G401.6 (cell line): ENCODE data around the gene CEMIP.
"Not testable (repeated sequence)": the region's sequence is repeated elsewhere in the genome, so short reads cannot be mapped to it uniquely, and the experiment has no call there.

Experiments used
- FAIRE-seq: peaks from 2 replicates; lab custom pipeline; 2012; peaks lifted over from hg19 to GRCh38; lab: Jason Lieb, UNC

CEMIP gene

GRCh38 chr15:80761754-80762153, 17.4 kb upstream of the CEMIP start:
- FAIRE-seq: no peak

DNA sequence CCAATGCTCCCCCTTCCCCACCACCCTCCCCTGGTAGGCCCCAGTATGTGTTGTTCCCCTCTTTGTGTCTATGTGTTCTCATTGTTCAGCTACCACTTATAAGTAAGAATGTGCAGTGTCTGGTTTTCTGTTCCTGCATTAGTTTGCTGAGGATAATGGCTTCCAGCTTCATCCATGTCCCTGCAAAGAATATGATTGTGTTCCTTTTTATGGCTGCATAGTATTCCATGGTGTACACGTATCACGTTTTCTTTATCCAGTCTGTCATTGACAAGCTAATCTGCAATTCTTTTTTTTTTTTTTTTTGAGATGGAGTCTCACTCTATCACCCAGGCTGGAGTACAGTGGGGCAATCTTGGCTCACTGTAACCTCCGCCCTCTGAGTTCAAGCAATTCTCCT, 15.9 kb upstream of the CEMIP start:
- not testable (repeated sequence) for FAIRE-seq

DNA sequence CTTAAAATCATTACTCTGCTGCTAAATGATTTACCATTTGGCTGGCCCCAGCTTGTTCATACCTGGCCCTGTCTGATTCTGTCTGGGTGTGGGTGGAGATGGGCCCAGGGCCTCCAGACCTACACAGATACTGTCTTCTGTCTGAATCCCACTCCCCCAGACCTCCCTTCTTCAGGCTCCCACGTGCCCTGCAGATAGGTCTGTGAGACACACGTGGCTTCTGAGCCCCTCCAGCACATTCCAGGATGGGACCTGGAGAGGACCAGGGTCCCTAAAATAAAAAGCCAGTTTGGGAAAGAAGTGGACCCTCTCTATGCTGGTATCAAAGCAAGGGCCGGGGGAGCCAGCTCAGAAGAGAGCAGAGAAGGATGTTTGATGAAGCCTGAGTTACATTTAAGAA, 14.6 kb upstream of the CEMIP start:
- no peak for FAIRE-seq

DNA sequence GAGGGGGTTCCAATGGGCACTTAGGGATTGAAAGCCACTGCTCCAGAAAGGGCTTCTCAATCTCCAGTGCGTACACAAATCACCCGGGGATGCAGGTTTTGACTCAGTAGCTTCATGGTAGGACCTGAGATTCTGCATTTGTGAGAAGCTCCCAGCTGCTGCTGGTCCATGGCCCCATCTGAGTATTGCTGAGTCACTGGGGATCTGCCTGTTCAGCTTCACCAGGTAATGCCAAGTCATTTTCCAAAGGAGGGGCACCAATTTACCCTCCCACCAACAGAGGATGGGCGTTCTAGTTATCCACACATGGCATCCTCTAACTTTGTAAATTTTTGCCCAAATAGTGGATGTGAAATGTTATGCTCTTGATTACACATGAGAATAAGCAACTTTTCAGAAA, 12.9 kb upstream of the CEMIP start:
- no peak for FAIRE-seq

DNA sequence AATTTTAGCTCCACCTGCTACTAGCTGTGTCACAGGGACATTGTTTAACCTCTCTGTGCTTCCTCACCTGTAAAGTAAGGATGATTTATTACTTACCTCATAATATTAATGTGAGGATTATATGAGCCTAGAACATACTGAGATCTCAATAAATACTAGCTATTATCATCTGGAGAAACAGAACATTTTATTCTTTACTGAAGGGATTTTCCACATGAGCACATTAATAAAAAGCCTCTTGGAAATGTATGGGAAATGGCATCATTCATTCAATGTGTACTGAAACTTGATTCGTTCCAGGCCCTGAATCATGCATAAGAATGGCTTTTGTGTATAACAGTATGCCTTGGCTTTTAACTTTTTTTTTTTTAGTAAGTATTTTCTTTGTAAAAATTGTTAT, 11.0 kb upstream of the CEMIP start:
- FAIRE-seq: no peak

DNA sequence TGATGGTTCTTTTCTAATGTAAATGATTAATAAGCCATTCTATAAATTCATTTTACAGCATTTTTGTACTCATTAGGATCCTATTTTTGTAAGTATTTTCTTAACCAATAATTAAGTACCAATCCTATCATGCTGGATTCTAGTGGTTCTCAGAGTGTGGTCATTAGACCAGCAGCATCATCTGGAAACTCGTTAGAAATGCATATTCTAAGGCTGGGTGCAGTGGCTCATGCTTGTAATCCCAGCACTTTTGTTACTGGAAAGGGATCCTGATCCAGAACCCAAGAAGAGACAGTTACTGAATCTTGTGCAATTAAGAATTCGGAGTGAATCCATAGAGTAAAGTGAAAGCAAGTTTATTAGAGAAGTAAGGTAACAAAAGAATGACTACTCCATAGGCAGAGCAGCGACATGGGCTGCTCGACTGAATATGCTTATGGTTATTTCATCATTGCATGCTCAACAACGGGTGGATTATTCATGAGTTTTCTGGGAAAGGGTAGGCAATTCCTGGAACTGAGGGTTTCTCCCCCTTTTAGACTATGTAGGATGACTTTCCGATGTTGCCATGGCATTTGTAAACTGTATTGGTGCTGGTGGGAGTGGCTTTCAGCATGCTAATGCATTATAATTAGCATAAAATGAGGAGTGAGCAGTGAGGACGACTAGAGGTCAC, 9.9 kb upstream of the CEMIP start:
- no peak for FAIRE-seq

DNA sequence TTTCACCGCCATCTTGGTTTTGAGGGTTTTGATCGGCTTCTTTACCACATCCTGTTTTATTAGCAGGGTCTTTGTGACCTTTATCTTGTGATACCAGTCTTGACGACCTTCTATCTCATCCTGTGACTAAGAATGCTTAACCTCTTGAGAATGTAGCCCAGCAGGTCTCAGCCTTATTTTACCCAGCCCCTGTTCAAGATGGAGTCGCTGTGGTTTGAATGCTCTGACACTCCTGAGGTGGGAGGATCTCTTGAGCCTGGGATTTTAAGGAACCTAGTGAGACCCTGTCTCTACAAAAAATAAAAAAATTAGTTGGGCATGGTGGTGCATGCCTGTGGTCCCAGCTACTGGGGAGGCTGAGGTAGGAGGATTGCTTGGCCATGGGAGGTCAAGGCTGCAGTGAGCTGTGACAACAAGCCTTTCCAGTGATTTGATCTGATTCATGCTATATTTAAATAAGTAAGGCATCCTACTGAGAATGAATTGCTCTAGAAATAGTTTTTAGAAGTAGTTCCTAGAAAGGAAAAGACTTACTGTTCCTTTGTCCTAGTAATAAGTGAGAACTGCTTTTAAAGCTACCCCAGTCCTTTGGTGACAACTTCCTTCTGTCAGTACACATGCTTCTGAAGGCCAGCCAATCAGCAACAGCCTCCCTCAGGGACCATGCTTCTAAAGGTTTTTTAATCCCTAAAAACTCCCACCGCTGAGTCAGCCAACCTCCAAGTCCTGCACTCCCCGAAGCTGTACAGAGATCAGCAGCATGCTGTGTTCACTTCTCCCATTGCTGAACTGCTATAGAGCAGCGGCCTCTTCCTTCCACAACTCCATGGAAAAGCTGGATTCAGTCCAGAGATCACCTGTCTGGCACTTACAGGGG, 9.1 kb upstream of the CEMIP start:
- FAIRE-seq: no peak

DNA sequence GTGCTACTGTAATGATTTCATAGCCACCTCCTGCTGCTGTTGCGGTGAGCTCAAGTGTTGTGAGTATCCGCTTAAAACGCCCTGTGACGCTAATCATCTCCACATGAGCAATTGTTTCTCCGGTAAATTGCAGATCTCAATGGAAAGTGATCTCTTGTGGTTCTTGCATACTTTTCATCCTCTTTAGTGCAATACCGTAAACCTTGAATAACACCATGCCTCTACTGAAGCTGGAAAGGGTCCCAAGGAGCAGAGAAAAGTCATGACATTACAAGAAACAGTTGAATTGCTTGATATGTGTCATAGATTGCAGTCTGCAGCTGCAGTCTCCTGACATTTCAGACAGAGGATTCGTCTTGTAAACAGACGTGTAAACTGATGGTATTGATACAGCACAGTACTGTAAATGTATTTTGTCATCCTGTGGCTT, 6.0 kb upstream of the CEMIP start:
- FAIRE-seq: no peak

- no peak for FAIRE-seq
Observed at GRCh38 chr15:80773792-80774352, 5.3 kb upstream of the CEMIP start.

DNA sequence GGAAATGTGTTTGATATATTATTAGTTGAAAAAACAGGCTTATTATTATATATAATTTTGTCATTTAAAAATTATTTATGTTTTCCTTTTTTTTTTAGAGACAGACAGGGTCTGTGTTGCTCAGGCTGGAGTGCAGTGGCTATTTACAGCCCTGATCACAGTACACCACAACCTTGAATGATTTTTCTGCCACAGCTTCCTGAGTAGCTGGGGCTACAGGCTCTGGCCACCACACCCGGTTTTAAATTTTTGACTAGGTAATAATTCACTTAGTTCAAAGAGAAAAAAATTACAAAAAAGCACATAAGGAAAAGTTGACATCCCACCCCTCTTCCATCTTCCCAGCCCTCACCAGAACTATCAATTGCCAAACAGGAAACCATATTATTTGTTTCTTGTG, 4.7 kb upstream of the CEMIP start:
- FAIRE-seq: no peak

DNA sequence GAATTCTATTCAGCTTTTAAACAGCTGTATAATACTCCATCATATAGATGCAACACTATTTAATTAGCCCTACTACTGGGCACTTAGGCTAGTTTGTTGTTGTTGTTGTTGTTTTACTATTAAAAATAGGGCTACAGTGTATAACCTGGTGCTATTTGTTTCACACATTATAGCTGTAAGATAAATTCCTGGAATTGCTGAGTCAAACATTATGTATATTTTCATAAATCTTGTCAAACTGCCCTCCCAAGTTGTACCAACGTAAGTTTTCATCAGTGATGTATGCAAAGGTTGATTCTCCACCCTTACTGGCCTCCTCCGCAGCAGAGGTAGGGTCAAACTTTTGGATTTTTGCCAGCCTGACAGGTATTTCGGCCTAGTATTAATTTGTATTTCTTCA, 3.8 kb upstream of the CEMIP start:
- FAIRE-seq: no peak

DNA sequence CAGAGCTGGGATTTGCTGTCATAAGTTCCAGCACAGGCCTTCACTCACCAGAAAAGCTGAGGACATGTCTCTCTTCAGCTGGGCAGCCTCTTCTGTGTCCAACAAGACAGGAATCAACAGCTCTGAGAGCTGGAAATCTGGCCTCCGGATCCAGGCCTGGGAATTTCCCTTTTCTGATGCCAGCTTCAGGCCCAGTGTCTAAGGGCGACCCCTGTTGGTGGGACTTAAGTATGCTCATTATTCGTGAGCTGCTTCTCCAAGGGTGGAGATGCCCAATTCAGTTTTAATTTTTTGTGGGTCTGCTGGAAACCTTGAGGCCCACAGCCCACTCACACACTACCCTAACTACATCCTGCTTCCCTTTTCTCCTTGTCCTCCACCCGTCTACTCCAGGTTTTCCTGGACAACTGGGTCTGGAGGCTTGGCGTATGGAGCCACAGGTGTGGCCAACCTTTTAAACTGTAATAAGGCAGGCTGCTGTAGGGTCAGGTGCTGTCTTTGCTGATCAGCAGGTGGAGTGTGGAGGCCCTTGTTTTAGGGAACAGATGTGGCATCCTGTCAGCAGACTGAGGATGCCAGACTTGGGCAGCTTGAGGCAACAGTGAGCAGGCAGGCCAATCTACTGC, 2.6 kb upstream of the CEMIP start:
- no peak for FAIRE-seq

GRCh38 chr15:80777137-80777536, 2.0 kb upstream of the CEMIP start:
- FAIRE-seq: no peak

DNA sequence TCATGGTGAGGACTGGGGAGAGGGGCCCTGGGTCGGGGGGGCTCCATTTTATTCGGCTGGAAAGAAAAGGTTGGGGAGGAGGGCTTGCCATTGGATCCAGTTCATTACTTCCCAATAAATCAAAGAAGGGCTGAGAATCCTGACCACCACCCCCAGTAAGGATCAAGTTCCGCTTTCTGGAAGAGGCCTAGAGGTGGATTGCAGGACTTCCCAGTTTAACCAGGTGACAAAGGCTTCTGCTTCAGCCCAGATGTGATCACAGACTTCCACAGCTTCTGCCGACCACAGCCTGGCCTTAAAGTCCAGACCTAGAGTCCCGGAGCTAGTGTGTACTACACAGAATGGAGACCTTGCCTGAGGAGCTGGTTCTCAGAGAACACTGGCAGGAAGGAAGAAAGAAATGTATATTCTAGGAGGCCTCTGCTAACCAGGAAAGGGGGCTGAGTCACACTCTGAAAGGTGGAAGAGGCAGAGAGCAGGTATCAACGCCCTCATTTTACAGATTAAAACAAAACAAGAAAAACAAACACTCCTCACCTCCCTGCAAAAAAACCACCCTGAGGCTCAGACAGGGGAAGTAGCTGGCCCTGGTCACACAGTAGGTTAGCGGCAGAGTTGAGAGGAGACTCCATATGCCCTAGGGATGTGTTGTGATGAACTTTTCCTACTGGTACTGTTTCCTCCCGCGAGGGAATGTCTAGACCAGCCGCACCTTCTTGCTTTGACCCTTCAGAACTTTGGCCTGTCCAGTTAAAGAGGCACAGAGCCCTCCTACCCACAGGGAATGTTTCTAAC, 1.1 kb upstream of the CEMIP start:
- no peak for FAIRE-seq

- FAIRE-seq: no peak
Observed at GRCh38 chr15:80778621-80778963, 578 bp upstream of the CEMIP start.

- no peak for FAIRE-seq
Observed at GRCh38 chr15:80779658-80780415, 667 bp downstream of the CEMIP start.

- no peak for FAIRE-seq
Observed at GRCh38 chr15:80780416-80781221, 1.4 kb downstream of the CEMIP start.

GRCh38 chr15:80783260-80783659, 4.1 kb downstream of the CEMIP start:
- no peak for FAIRE-seq

DNA sequence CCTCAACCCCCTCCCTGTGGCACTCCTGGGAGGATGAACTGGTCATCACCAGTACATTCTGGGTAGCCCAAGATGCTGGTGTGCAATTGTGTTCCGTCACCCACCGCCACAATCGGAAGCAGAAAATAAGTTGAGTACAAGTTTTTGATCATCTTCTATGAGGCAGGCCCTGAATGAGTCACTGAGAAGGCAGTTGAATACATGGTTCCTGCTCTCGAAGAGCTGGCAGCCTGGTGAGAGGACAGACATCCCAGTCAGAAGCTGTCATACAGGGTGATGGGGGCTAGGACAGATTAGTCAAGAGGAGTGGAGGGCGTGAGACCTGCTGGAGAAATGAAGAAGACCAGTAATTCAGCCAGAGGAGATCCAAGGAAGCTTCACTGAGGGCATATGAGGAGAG, 6.2 kb downstream of the CEMIP start:
- FAIRE-seq: no peak

DNA sequence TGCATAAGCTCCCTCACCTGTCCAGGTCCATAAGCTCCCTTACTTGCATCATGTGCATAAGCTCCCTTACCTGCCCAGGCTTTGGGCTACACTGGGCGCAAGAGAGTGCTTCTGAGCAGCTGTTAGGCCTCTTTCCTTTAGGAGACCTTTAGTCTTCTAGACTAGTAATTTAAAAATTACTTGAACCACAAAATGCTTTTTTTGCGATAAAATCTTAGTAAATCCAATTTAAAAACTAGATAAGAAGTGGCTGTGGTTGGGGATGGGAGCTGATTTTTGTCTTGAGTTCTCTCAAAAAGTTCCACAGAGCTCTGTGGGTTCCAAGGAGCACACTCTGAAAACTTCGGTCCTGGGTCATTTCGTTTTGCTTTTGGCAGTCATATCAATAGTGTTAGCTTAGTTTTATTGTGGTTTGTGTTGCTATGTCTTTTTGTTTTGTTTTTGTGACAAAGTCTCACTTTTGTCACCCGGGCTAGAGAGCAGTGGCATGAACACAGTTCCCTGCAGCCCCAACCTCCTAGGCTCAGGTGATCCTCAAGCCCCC, 6.7 kb downstream of the CEMIP start:
- no peak for FAIRE-seq
